Posterior cingulate gyrus (tissue), 11 donors: ENCODE measurements around the gene NDUFAF7.
"Not testable (repeated sequence)": the region's sequence is repeated elsewhere in the genome, so short reads cannot be mapped to it uniquely, and the experiment has no call there.

Experiments used
- DNase-seq, 10 donors: peaks; one replicate each; pipeline versions ENCODE4 v3.0.0 to v3.0.0-alpha.2; 2020 to 2021; ENCODE audit warnings: mixed read lengths in 3 of 10
- intact Hi-C: fragments of 100-400 bp; cut with DNase I; formaldehyde crosslinking; loops from one replicate; pipeline ENCODE4 v1.15.1; 2023

Gene NDUFAF7

GRCh38 chr2:37274359-37274965 is 43.0 kb downstream of the NDUFAF7 start:
- intact Hi-C loops: no loop called here
- DNase-seq: no peak

- no peak for DNase-seq
- intact Hi-C loops: no loop called here
These were observed 44.8 kb downstream of the NDUFAF7 start for GRCh38 chr2:37276291-37276690.

- DNase-seq: no peak
- intact Hi-C loops: no loop called here
These were observed 50.5 kb downstream of the NDUFAF7 start for GRCh38 chr2:37281916-37282315.

- no peak for DNase-seq
- intact Hi-C loops: no loop called here
These were observed 51.3 kb downstream of the NDUFAF7 start for GRCh38 chr2:37282746-37283145.

GRCh38 chr2:37283207-37283606 is 51.7 kb downstream of the NDUFAF7 start:
- no peak for DNase-seq
- intact Hi-C loops: no loop called here

- intact Hi-C loops: no loop called here
- DNase-seq: no peak
These were observed 52.9 kb downstream of the NDUFAF7 start for GRCh38 chr2:37284381-37284780.

- DNase-seq: no peak
- intact Hi-C loops: no loop called here
These were observed 56.5 kb downstream of the NDUFAF7 start for GRCh38 chr2:37287966-37288365.

- no peak for DNase-seq
- intact Hi-C loops: no loop called here
These were observed 60.2 kb downstream of the NDUFAF7 start for GRCh38 chr2:37291680-37292079.

- DNase-seq, intact Hi-C loops: not testable (repeated sequence)
These were observed 63.4 kb downstream of the NDUFAF7 start for GRCh38 chr2:37294858-37295257.

- intact Hi-C loops: no loop called here
- DNase-seq: no peak
These were observed 64.1 kb downstream of the NDUFAF7 start for GRCh38 chr2:37295469-37296073.

- no peak for DNase-seq
- intact Hi-C loops: no loop called here
These were observed 66.2 kb downstream of the NDUFAF7 start for GRCh38 chr2:37297632-37298031.
